Thyroid gland (tissue), 4 donors: ENCODE results near the gene CTDP1.

Experiments used
- POLR2A ChIP-seq, 2 donors: fragments of 450-650 bp; IDR thresholded peaks; one replicate each; pipeline ENCODE4 v1.6.1; 2017; ENCODE audit warnings: antibody characterized with exemption in 2 of 2, mild to moderate bottlenecking in 2 of 2, moderate library complexity in 1 of 2
- TF ChIP-seq, protein P1 (sequence below), 6 experiments: fragments of 200-600 bp in 3 of 6; fragments of 450-650 bp in 3 of 6; sonication (generic) in 3 of 6; IDR thresholded peaks; one replicate each; pipeline ENCODE4 v1.5.1; 2016 to 2019; ENCODE audit warnings: antibody characterized with exemption in 6 of 6, mild to moderate bottlenecking in 2 of 6, inconsistent platforms in 1 of 6, moderate library complexity in 1 of 6

DNA sequence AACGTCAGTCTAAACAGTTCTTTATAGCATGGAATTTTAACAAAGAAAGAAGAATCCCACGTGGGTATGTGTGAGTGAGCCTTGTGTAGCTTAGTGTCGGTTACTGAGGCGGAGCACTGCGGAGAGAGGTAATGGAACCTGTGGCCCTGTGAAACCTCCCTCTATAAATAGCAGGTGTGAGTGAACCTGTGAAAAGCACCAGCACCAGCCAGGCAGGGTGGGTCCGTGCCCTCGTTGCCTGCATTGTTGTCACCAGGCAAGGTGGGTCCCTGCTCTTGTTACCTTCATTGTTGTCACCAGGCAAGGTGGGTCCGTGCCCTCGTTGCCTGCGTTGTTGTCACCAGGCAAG is 4.7 kb downstream of the CTDP1 start:
- TF ChIP-seq, protein P1, sequence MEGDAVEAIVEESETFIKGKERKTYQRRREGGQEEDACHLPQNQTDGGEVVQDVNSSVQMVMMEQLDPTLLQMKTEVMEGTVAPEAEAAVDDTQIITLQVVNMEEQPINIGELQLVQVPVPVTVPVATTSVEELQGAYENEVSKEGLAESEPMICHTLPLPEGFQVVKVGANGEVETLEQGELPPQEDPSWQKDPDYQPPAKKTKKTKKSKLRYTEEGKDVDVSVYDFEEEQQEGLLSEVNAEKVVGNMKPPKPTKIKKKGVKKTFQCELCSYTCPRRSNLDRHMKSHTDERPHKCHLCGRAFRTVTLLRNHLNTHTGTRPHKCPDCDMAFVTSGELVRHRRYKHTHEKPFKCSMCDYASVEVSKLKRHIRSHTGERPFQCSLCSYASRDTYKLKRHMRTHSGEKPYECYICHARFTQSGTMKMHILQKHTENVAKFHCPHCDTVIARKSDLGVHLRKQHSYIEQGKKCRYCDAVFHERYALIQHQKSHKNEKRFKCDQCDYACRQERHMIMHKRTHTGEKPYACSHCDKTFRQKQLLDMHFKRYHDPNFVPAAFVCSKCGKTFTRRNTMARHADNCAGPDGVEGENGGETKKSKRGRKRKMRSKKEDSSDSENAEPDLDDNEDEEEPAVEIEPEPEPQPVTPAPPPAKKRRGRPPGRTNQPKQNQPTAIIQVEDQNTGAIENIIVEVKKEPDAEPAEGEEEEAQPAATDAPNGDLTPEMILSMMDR (IDR thresholded peaks at IDR 0.05): no peak
- TF ChIP-seq POLR2A (IDR thresholded peaks at IDR 0.05): no peak
